Thyroid gland (tissue), 4 donors: ENCODE measurements around the gene SRGAP1. TPM values are rescaled to one million over a fixed set of nuclear protein-coding genes. Genes with fewer than 3 reads are reported as not detected.
A peak's percentile ranks its signal among the peaks of the same experiment; 100 is the strongest.

ENCODE experiments used
- DNase-seq, 2 donors: peaks; one replicate each; pipeline ENCODE4 v3.0.0-alpha.2; 2019
- H3K27ac ChIP-seq, 3 donors: fragments of 200-600 bp; sonication (generic); 1 replicate in 2 of 3; 2 replicates in 1 of 3; pipeline ENCODE4 v1.5.1; 2016 to 2019; ENCODE audit warnings: mild to moderate bottlenecking in 1 of 3, moderate library complexity in 1 of 3
- H3K27me3 ChIP-seq: fragments of 200-600 bp; sonication (generic); one replicate; pipeline ENCODE4 v1.5.1; 2019
- H3K36me3 ChIP-seq, 2 donors: fragments of 200-600 bp; sonication (generic); one replicate each; pipeline ENCODE4 v1.5.1; 2016 to 2019
- H3K4me1 ChIP-seq, 2 donors: fragments of 200-600 bp; sonication (generic); one replicate each; pipeline ENCODE4 v1.5.1; 2017 to 2019
- H3K4me3 ChIP-seq, 3 donors: fragments of 200-600 bp; sonication (generic); replicated peaks in 1 of 3; 1 replicate in 2 of 3; 2 replicates in 1 of 3; pipeline ENCODE4 v1.5.1; 2016; ENCODE audit warnings: mild to moderate bottlenecking in 1 of 3
- H3K9me3 ChIP-seq: fragments of 200-600 bp; sonication (generic); one replicate; pipeline ENCODE4 v1.5.1; 2017
- CTCF ChIP-seq, 6 experiments: fragments of 200-600 bp in 3 of 6; fragments of 450-650 bp in 3 of 6; sonication (generic) in 3 of 6; IDR thresholded peaks; one replicate each; pipeline ENCODE4 v1.5.1; 2016 to 2019; ENCODE audit warnings: antibody characterized with exemption in 6 of 6, mild to moderate bottlenecking in 2 of 6, inconsistent platforms in 1 of 6, moderate library complexity in 1 of 6
- POLR2A ChIP-seq, 2 donors: fragments of 450-650 bp; IDR thresholded peaks; one replicate each; pipeline ENCODE4 v1.6.1; 2017; ENCODE audit warnings: antibody characterized with exemption in 2 of 2, mild to moderate bottlenecking in 2 of 2, moderate library complexity in 1 of 2
- WGBS, 2 donors: methylation state at CpG; one replicate each; pipeline ENCODE4 v1.1.5; 2017; 5-methylcytosine and 5-hydroxymethylcytosine counted together
- intact Hi-C: fragments of 100-400 bp; cut with DNase I; formaldehyde crosslinking; loops from one replicate; pipeline ENCODE4 v1.15.1; 2023
- total RNA-seq, 4 donors: library from RNA; depleted of rRNA; stranded (reverse); fragments of >200 nt; gene quantifications; one replicate each; pipeline ENCODE4 v1.2.3, GENCODE V29; 2016

The SRGAP1 gene
- total RNA-seq, 4 donors from 2014 or later: 14.1 to 26.3 (median 20.9) TPM

GRCh38 chr12:64018524-64018923 lies 174.0 kb downstream of the SRGAP1 start:
- Histone ChIP-seq H3K4me3 (no peak overlapping the region), H3K27me3 (no peaks in the 10 kb centered on the region), H3K27ac (no peak overlapping the region), H3K9me3 (no peaks in the 10 kb centered on the region), H3K36me3 (no peaks in the 10 kb centered on the region), H3K4me1 (peaks cover 22 to 23% of the 10 kb centered on the region in 2 donors)
- no peak for TF ChIP-seq POLR2A (IDR thresholded peaks at IDR 0.05)
- no peak for TF ChIP-seq CTCF (IDR thresholded peaks at IDR 0.05)
- intact Hi-C loops: no loop called here
- no peak for DNase-seq

GRCh38 chr12:64019101-64019500 lies 174.6 kb downstream of the SRGAP1 start:
- Histone ChIP-seq H3K4me1 (peaks cover 22 to 23% of the 10 kb centered on the region in 2 donors), H3K27ac (no peak overlapping the region), H3K27me3 (no peaks in the 10 kb centered on the region), H3K4me3 (no peak overlapping the region), H3K9me3 (no peaks in the 10 kb centered on the region), H3K36me3 (no peaks in the 10 kb centered on the region)
- 92 to 96% methylated on average over 2 of the region's 2 CpGs for WGBS, 2 donors
- intact Hi-C loops: no loop called here
- TF ChIP-seq CTCF (IDR thresholded peaks at IDR 0.05): no peak
- TF ChIP-seq POLR2A (IDR thresholded peaks at IDR 0.05): no peak
- DNase-seq: no peak

DNA sequence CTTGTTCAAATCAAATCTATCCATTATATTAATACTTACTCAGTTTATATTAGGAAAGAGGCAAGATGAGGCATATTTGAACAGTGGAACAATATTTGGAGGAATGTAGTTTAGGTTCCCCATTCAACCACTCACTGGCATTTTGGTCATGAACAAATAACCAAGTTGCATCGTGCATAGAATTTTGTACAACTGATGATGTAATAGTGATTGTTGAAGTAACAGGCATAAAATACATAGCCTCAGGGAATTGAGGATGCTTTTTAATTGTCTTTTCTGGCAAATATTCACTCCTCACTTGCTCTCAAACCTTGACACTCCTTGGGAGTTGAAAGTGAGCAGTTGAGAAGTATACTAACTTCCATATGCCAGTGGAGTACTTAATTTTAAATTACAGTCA lies 175.2 kb downstream of the SRGAP1 start:
- TF ChIP-seq POLR2A (IDR thresholded peaks at IDR 0.05) (no peak), CTCF (IDR thresholded peaks at IDR 0.05) (no peak)
- H3K4me1 ChIP-seq: peaks cover 22 to 23% of the 10 kb centered on the region in 2 donors
- WGBS, 2 donors: 94 to 97% methylated on average over 1 of the region's 1 CpG
- H3K27ac ChIP-seq: no peak overlapping the region
- H3K27me3 ChIP-seq: no peaks in the 10 kb centered on the region
- no peaks in the 10 kb centered on the region for H3K36me3 ChIP-seq
- no peaks in the 10 kb centered on the region for H3K9me3 ChIP-seq
- DNase-seq: no peak
- intact Hi-C loops: no loop called here
- no peak overlapping the region for H3K4me3 ChIP-seq

GRCh38 chr12:64025174-64025958 lies 180.9 kb downstream of the SRGAP1 start:
- Histone ChIP-seq H3K36me3 (no peaks in the 10 kb centered on the region), H3K9me3 (no peaks in the 10 kb centered on the region), H3K27me3 (no peaks in the 10 kb centered on the region), H3K4me1 (peaks cover 6 to 16% of the 10 kb centered on the region in 2 donors), H3K27ac (no peak overlapping the region), H3K4me3 (no peak overlapping the region)
- TF ChIP-seq CTCF (IDR thresholded peaks at IDR 0.05): no peak
- no peak for TF ChIP-seq POLR2A (IDR thresholded peaks at IDR 0.05)
- WGBS, 2 donors: 87 to 94% methylated on average over 9 of the region's 9 CpGs
- intact Hi-C loops: no loop called here
- no peak for DNase-seq

GRCh38 chr12:64027311-64027710 lies 182.8 kb downstream of the SRGAP1 start:
- Histone ChIP-seq H3K9me3 (no peaks in the 10 kb centered on the region), H3K4me3 (no peak overlapping the region), H3K27ac (peak overlapping the region; percentile 37 to 74 (median 56)), H3K27me3 (no peaks in the 10 kb centered on the region), H3K36me3 (no peaks in the 10 kb centered on the region), H3K4me1 (peaks cover 6 to 16% of the 10 kb centered on the region in 2 donors)
- intact Hi-C loops: no loop called here
- TF ChIP-seq POLR2A (IDR thresholded peaks at IDR 0.05): no peak
- TF ChIP-seq CTCF (IDR thresholded peaks at IDR 0.05): no peak
- no peak for DNase-seq
- WGBS, 2 donors: 67 to 80% methylated on average over 1 of the region's 1 CpG
